Gastrocnemius medialis (tissue), 4 donors: ENCODE measurements around the gene ASPG. TPM values are rescaled to one million over a fixed set of nuclear protein-coding genes. Genes with fewer than 3 reads are reported as not detected.

Source experiments
- ATAC-seq, 2 donors: fragments of 150-250 bp; one replicate each; pipeline ENCODE4 v1.9.1; 2016
- DNase-seq, 2 donors: peaks; one replicate each; pipeline ENCODE4 v3.0.0-alpha.2; 2019
- H3K27ac ChIP-seq, 4 donors: fragments of 200-600 bp; sonication (generic); 1 replicate in 1 of 4; 2 replicates in 3 of 4; pipeline ENCODE4 v1.5.1; 2016 to 2018; ENCODE audit warnings: mild to moderate bottlenecking in 2 of 4, moderate library complexity in 1 of 4
- H3K27me3 ChIP-seq, 3 donors: fragments of 200-600 bp; sonication (generic) in 2 of 3; 1 replicate in 1 of 3; 2 replicates in 2 of 3; pipeline versions ENCODE4 v1.5.1 to v1.6.0; 2016 to 2019; ENCODE audit warnings: mild to moderate bottlenecking in 1 of 3, moderate library complexity in 1 of 3
- H3K36me3 ChIP-seq, 2 donors: fragments of 200-600 bp; sonication (generic) in 1 of 2; one replicate each; pipeline ENCODE4 v1.5.1; 2017 to 2018
- H3K4me1 ChIP-seq, 2 donors: fragments of 200-600 bp; sonication (generic) in 1 of 2; one replicate each; pipeline ENCODE4 v1.5.1; 2016 to 2017; ENCODE audit warnings: mild to moderate bottlenecking in 2 of 2
- H3K4me3 ChIP-seq, 4 donors: fragments of 200-600 bp; sonication (generic) in 3 of 4; 1 replicate in 1 of 4; 2 replicates in 3 of 4; pipeline ENCODE4 v1.5.1; 2016 to 2019; ENCODE audit warnings: mild to moderate bottlenecking in 2 of 4
- H3K9me3 ChIP-seq, 3 donors: fragments of 200-600 bp; sonication (generic) in 2 of 3; 1 replicate in 1 of 3; 2 replicates in 2 of 3; pipeline ENCODE4 v1.5.1; 2016 to 2019
- POLR2A ChIP-seq, 2 donors: fragments of 450-650 bp; IDR thresholded peaks; one replicate each; pipeline ENCODE4 v1.6.1; 2017; ENCODE audit warnings: antibody characterized with exemption in 2 of 2, mild to moderate bottlenecking in 2 of 2, moderate library complexity in 2 of 2
- in situ Hi-C, 4 donors: fragments of 200-750 bp; cut with MboI; loops; one replicate each; pipeline versions ENCODE4 v1.15.0 to v1.8.0; 2017; ENCODE audit warnings: low sequenced_read_pairs in 4 of 4
- intact Hi-C: fragments of 100-400 bp; cut with DNase I; formaldehyde crosslinking; loops from one replicate; pipeline ENCODE4 v1.15.1; 2023; ENCODE audit warnings: low total_unique reads
- total RNA-seq, 4 donors: library from RNA; depleted of rRNA; stranded (reverse); fragments of >200 nt; gene quantifications; one replicate each; pipeline versions ENCODE4 v1.1.0 to v1.2.3, GENCODE V29; 2016
- TF ChIP-seq, protein P1 (sequence below), 5 experiments: fragments of 450-650 bp in 3 of 5; fragments of 200-600 bp in 2 of 5; sonication (generic) in 2 of 5; IDR thresholded peaks in 4 of 5; conservative IDR thresholded peaks in 1 of 5; 1 replicate in 4 of 5; 2 replicates in 1 of 5; pipeline ENCODE4 v1.5.1; 2016 to 2019; ENCODE audit warnings: antibody characterized with exemption in 5 of 5, mild to moderate bottlenecking in 3 of 5, moderate library complexity in 3 of 5

The ASPG gene
- total RNA-seq, 4 donors from 2014 or later: 0.20 TPM; not detected in 3

DNA sequence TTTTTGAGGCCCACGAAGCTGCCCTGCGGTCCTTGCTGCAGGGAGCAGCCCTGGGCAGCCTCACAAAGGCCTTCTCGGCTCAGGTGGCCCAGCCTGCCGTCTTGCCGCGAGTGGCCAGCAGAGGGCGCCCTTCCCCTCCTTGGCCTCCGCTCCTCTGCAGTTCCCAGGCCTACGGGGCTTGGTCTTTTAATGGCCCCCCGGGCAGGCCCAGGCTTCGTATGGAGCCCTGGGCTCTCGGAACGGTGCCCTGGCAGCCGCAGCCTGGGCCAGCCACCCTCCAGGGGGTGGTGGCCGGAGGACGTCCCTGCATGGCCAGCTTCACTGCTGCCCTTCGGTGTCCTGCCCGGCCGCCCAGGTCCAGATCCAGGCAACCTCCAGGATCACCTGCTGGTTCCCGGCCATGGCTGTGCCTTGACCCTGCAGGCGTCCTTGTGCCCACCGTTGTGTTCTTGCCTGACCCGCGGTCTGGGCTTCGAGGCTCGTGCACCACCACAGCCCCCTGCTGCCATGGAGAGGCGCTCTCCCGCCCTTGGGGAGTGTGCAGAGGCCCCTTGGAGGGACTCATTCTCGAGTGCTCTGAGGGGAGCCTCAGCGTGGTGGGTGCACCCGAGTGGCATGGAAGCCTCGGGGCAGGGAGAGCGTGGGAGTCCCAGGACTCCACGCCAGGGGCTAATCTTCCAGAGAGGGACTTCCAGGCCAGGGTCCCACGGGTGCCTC is 9.4 kb downstream of the ASPG start:
- no peaks in the 10 kb centered on the region for H3K4me1 ChIP-seq
- intact Hi-C loops: no loop called here
- DNase-seq: no peak
- H3K27me3 ChIP-seq: peaks cover 0 to 12% (median 7%) of the 10 kb centered on the region in 3 donors
- no peaks in the 10 kb centered on the region for H3K36me3 ChIP-seq
- no peak for ATAC-seq
- in situ Hi-C loops: no loop called here
- no peak overlapping the region for H3K27ac ChIP-seq
- no peaks in the 10 kb centered on the region for H3K9me3 ChIP-seq
- TF ChIP-seq, protein P1, sequence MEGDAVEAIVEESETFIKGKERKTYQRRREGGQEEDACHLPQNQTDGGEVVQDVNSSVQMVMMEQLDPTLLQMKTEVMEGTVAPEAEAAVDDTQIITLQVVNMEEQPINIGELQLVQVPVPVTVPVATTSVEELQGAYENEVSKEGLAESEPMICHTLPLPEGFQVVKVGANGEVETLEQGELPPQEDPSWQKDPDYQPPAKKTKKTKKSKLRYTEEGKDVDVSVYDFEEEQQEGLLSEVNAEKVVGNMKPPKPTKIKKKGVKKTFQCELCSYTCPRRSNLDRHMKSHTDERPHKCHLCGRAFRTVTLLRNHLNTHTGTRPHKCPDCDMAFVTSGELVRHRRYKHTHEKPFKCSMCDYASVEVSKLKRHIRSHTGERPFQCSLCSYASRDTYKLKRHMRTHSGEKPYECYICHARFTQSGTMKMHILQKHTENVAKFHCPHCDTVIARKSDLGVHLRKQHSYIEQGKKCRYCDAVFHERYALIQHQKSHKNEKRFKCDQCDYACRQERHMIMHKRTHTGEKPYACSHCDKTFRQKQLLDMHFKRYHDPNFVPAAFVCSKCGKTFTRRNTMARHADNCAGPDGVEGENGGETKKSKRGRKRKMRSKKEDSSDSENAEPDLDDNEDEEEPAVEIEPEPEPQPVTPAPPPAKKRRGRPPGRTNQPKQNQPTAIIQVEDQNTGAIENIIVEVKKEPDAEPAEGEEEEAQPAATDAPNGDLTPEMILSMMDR (IDR thresholded peaks at IDR 0.05 in 4 of 5, conservative IDR thresholded peaks at IDR 0.05 in 1 of 5): peak; percentile 62 to 77 (median 77)
- TF ChIP-seq POLR2A (IDR thresholded peaks at IDR 0.05): no peak
- no peak overlapping the region for H3K4me3 ChIP-seq

DNA sequence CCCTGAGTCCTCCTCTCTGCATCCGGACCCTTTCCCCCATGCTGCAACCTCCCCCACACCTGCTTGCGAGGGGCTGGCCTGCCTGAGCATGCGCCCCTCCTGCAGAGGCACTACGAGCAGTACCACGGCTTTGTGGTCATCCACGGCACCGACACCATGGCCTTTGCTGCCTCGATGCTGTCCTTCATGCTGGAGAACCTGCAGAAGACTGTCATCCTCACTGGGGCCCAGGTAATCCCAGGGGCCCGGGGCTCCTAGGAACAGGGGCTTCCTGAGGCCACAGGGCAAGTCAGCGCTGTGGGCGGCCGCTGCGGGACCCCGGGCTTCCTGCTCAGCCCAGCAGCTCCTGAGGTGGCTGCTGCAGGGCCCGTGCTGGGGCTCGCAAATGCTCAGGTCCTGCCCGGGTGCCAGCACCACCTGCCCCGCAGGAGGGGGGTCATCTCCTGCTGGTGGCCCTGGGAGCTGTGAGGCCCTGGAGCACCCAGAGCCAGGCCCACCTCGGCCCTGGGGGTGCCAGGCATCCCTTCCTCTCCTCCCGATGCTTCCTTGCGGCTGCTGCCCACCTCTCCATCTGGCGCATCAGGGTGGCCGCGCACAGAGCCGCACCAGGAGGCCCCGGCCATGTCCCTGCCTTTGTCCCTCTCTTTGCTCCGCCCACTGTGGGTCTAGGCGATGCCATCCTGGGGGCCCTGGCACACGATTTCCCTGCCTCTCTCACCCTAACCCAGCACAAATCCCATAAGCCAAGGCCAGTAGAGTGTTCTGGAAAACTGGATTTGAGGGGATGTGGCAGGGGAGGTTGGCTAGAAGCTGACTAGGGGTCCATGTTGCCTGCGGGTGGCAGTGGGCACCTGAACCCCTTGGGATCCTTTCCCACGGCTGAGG is 10.2 kb downstream of the ASPG start:
- DNase-seq: no peak
- peaks cover 0 to 12% (median 7%) of the 10 kb centered on the region in 3 donors for H3K27me3 ChIP-seq
- H3K9me3 ChIP-seq: no peaks in the 10 kb centered on the region
- ATAC-seq: no peak
- in situ Hi-C loops: no loop called here
- no peaks in the 10 kb centered on the region for H3K36me3 ChIP-seq
- H3K27ac ChIP-seq: no peak overlapping the region
- H3K4me3 ChIP-seq: no peak overlapping the region
- TF ChIP-seq POLR2A (IDR thresholded peaks at IDR 0.05): no peak
- TF ChIP-seq, protein P1 (IDR thresholded peaks at IDR 0.05 in 4 of 5, conservative IDR thresholded peaks at IDR 0.05 in 1 of 5): no peak
- H3K4me1 ChIP-seq: no peaks in the 10 kb centered on the region
- intact Hi-C loops: no loop called here

DNA sequence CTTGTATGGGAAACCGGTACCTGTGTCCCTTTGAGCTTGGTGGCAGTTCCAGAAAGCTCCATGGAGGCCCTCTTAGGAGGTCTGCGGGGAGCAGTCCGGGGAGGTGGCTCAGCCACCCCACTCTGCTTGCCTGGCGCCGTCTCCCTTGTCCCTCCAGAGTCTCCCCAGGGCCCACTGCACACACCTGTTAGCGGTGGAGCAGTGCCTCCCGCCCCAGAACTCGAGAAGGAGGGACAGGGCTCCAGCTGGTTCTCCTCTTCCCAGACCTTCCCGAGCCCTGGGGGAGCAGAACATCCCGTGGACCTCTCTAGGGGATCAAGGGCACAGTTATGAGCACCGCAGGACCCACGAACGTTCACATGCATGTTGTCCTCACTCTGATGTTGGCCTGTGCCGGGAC is 10.8 kb downstream of the ASPG start:
- Histone ChIP-seq H3K27me3 (peaks cover 0 to 12% (median 7%) of the 10 kb centered on the region in 3 donors), H3K36me3 (no peaks in the 10 kb centered on the region), H3K4me1 (no peaks in the 10 kb centered on the region), H3K9me3 (no peaks in the 10 kb centered on the region), H3K27ac (no peak overlapping the region), H3K4me3 (no peak overlapping the region)
- DNase-seq (no peak), ATAC-seq (no peak)
- in situ Hi-C loops: no loop called here
- intact Hi-C loops: no loop called here
- no peak for TF ChIP-seq POLR2A (IDR thresholded peaks at IDR 0.05)
- TF ChIP-seq, protein P1 (IDR thresholded peaks at IDR 0.05 in 4 of 5, conservative IDR thresholded peaks at IDR 0.05 in 1 of 5): no peak

DNA sequence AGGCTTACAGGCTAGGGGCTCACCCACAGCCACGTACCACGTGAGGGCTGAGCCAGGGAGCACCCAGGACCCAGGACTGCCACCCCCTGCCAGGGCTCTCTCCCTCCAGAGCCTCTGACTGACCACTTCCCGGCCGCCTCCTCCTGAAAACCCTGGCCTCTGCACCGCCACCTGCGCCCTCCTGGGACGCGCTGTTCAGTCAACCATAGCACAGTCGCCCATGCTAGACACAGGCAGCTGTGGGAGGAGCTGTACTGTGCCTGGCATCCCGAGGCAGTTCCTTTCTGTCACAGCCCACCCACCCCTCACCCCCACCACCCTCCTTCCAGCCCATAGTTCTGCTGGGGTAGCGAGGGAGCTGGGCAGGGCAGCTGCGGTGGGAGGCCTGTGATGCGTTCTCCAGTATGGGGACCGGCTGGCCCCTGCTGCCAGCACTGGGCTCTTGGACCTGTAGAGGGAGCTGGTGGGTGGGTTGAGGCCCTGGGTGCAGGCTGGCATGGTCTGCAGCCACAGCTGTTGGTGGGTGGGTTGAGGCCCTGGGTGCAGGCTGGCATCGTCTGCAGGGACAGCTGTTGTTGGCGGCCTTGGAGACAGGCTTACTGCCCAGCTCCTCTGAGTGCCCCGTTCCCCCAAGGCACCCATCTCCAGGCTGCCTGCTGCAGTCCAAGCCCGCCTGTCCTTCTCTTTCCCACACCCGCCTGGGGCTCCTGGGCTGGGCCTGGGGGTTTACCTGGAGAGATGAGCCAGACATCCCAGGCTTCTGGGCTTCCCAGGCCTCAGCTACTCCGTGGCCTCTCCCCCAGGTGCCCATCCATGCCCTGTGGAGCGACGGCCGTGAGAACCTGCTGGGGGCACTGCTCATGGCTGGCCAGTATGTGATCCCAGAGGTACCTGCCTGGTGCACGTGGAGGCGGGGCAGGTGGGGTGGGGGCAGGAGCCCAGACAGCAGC is 11.5 kb downstream of the ASPG start:
- TF ChIP-seq, protein P1 (IDR thresholded peaks at IDR 0.05 in 4 of 5, conservative IDR thresholded peaks at IDR 0.05 in 1 of 5): no peak
- no peak for TF ChIP-seq POLR2A (IDR thresholded peaks at IDR 0.05)
- no peak overlapping the region for H3K27ac ChIP-seq
- intact Hi-C loops (no loop called here), in situ Hi-C loops (no loop called here)
- no peak for ATAC-seq
- H3K36me3 ChIP-seq: no peaks in the 10 kb centered on the region
- peaks cover 0 to 12% (median 7%) of the 10 kb centered on the region in 3 donors for H3K27me3 ChIP-seq
- no peaks in the 10 kb centered on the region for H3K9me3 ChIP-seq
- no peaks in the 10 kb centered on the region for H3K4me1 ChIP-seq
- H3K4me3 ChIP-seq: no peak overlapping the region
- no peak for DNase-seq
